Liver (tissue), 9 donors: ENCODE data around the gene DIP2C. TPM values are rescaled to one million over a fixed set of nuclear protein-coding genes. Genes with fewer than 3 reads are reported as not detected.

ENCODE experiments used
- DNase-seq: peaks from one replicate; pipeline ENCODE4 v3.0.0-alpha.2; 2017; ENCODE audit warnings: low spot score
- H3K27ac ChIP-seq, 2 donors: one replicate each; pipeline ENCODE4 v1.7.0; 2013; ENCODE audit warnings: inconsistent platforms in 2 of 2, low read length in 2 of 2, control low read depth in 1 of 2, low read depth in 1 of 2, mild to moderate bottlenecking in 1 of 2
- H3K27me3 ChIP-seq, 4 donors: one replicate each; pipeline versions ENCODE4 v1.6.1 to v1.7.0; 2013; ENCODE audit warnings: low read length in 3 of 4, inconsistent platforms in 1 of 4, mild to moderate bottlenecking in 1 of 4, moderate library complexity in 1 of 4; ENCODE audit not compliant: control insufficient read depth in 4 of 4, insufficient read depth in 4 of 4
- H3K36me3 ChIP-seq, 4 donors: one replicate each; pipeline versions ENCODE4 v1.6.1 to v1.7.0; 2013; ENCODE audit warnings: low read length in 3 of 4, mild to moderate bottlenecking in 3 of 4, low read depth in 1 of 4, moderate library complexity in 1 of 4; ENCODE audit not compliant: control insufficient read depth in 4 of 4, insufficient read depth in 3 of 4
- H3K4me1 ChIP-seq, 4 donors: one replicate each; pipeline versions ENCODE4 v1.6.1 to v1.7.0; 2013; ENCODE audit warnings: low read length in 3 of 4, mild to moderate bottlenecking in 3 of 4, moderate library complexity in 1 of 4; ENCODE audit not compliant: control insufficient read depth in 4 of 4, insufficient read depth in 4 of 4
- H3K4me3 ChIP-seq, 3 donors: one replicate each; pipeline versions ENCODE4 v1.6.1 to v1.7.0; 2013; ENCODE audit warnings: low read length in 3 of 3, control low read depth in 1 of 3, low read depth in 1 of 3, mild to moderate bottlenecking in 1 of 3
- H3K9ac ChIP-seq, 2 donors: one replicate each; pipeline ENCODE4 v1.7.0; 2013; ENCODE audit warnings: low read length in 2 of 2, mild to moderate bottlenecking in 2 of 2, moderate library complexity in 2 of 2, control low read depth in 1 of 2, low read depth in 1 of 2
- H3K9me3 ChIP-seq, 4 donors: one replicate each; pipeline versions ENCODE4 v1.6.1 to v1.7.0; 2013; ENCODE audit warnings: low read length in 3 of 4; ENCODE audit not compliant: control insufficient read depth in 4 of 4
- ATF3 ChIP-seq: IDR thresholded peaks from 2 replicates; pipeline ENCODE4 v1.6.1; 2016; ENCODE audit warnings: antibody characterized with exemption
- EGR1 ChIP-seq, 2 donors: IDR thresholded peaks; 2 replicates each; pipeline ENCODE4 v1.6.1; 2016 to 2018; ENCODE audit warnings: antibody characterized with exemption in 2 of 2, low read depth in 2 of 2
- FOXA1 ChIP-seq: IDR thresholded peaks from 2 replicates; pipeline ENCODE4 v1.6.1; 2016; ENCODE audit warnings: antibody characterized with exemption
- FOXA2 ChIP-seq: IDR thresholded peaks from 2 replicates; pipeline ENCODE4 v1.6.1; 2016; ENCODE audit warnings: antibody characterized with exemption
- GABPA ChIP-seq, 2 donors: IDR thresholded peaks in 1 of 2; conservative IDR thresholded peaks in 1 of 2; 2 replicates each; pipeline ENCODE4 v1.6.1; 2016; ENCODE audit warnings: antibody characterized with exemption in 2 of 2, mild to moderate bottlenecking in 1 of 2, moderate library complexity in 1 of 2
- HNF4A ChIP-seq, 2 donors: conservative IDR thresholded peaks; 2 replicates each; pipeline ENCODE4 v1.6.1; 2016; ENCODE audit warnings: antibody characterized with exemption in 2 of 2, mild to moderate bottlenecking in 2 of 2
- HNF4G ChIP-seq: IDR thresholded peaks from 2 replicates; pipeline ENCODE4 v1.6.1; 2016; ENCODE audit warnings: antibody characterized with exemption
- JUND ChIP-seq, 2 donors: IDR thresholded peaks; 2 replicates each; pipeline ENCODE4 v1.6.1; 2016; ENCODE audit warnings: antibody characterized with exemption in 2 of 2
- NR2F2 ChIP-seq: IDR thresholded peaks from 2 replicates; pipeline ENCODE4 v1.6.1; 2016; ENCODE audit warnings: antibody characterized with exemption
- RAD21 ChIP-seq, 2 donors: IDR thresholded peaks; 2 replicates each; pipeline ENCODE4 v1.6.1; 2016; ENCODE audit warnings: antibody characterized with exemption in 2 of 2, mild to moderate bottlenecking in 2 of 2
- REST ChIP-seq: IDR thresholded peaks from 2 replicates; pipeline ENCODE4 v1.6.1; 2016; ENCODE audit warnings: antibody characterized with exemption, mild to moderate bottlenecking
- SP1 ChIP-seq: IDR thresholded peaks from 2 replicates; pipeline ENCODE4 v1.6.1; 2018; ENCODE audit warnings: antibody characterized with exemption, mild to moderate bottlenecking
- TAF1 ChIP-seq: conservative IDR thresholded peaks from 2 replicates; pipeline ENCODE4 v1.6.1; 2016; ENCODE audit warnings: antibody characterized with exemption, mild to moderate bottlenecking
- YY1 ChIP-seq: IDR thresholded peaks from 2 replicates; pipeline ENCODE4 v1.6.1; 2016; ENCODE audit warnings: antibody characterized with exemption, mild to moderate bottlenecking
- ZBTB33 ChIP-seq: IDR thresholded peaks from 2 replicates; pipeline ENCODE4 v1.6.1; 2016; ENCODE audit warnings: antibody characterized with exemption
- WGBS: extraction: QIAGEN DNeasy Blood & Tissue Kit; methylation state at CpG from one replicate; pipeline ENCODE4 v1.1.7; 2013; 5-methylcytosine and 5-hydroxymethylcytosine counted together
- polyA plus RNA-seq, 2 donors: library from polyadenylated mRNA; stranded (reverse) in 1 of 2; unstranded in 1 of 2; fragments of 200-250 nt in 1 of 2; fragments of >200 nt in 1 of 2; fragmentation: Nextera tagmentation in 1 of 2; extraction: Ambion mirVana in 1 of 2; gene quantifications; one replicate each; pipeline versions ENCODE4 v1.2.1 to v1.2.3, GENCODE V29; 2013 to 2015
- total RNA-seq, 2 donors: library from RNA; depleted of rRNA; stranded (reverse); fragments of >200 nt; gene quantifications; one replicate each; pipeline ENCODE4 v1.2.3, GENCODE V29; 2014
- donor health status: healthy.
- donor health status: healthy.
- donor health status: healthy.
- donor health status: healthy.
- donor health status: healthy.

The DIP2C gene
- total and polyA plus RNA-seq, 4 donors: 4.2 to 12.2 (median 5.7) TPM

GRCh38 chr10:689121-689451, 382 bp downstream of the DIP2C start:
- Histone ChIP-seq H3K36me3 (no peaks in the 10 kb centered on the region), H3K4me3 (peak overlapping the region; percentile 77 to 92 (median 79)), H3K9ac (peak overlapping the region in 1 of 2 donors; percentile 71), H3K9me3 (no peaks in the 10 kb centered on the region), H3K27ac (peak overlapping the region; percentile 86 to 96), H3K27me3 (no peaks in the 10 kb centered on the region), H3K4me1 (peaks cover 3 to 14% (median 11%) of the 10 kb centered on the region in 4 donors)
- 2% methylated on average over 42 of the region's 42 CpGs for WGBS
- TF ChIP-seq SP1 (no peak), JUND (IDR thresholded peaks at IDR 0.05) (no peak), NR2F2 (no peak), FOXA1 (no peak), ZBTB33 (no peak), ATF3 (no peak), GABPA (IDR thresholded peaks at IDR 0.05 in 1 of 2, conservative IDR thresholded peaks at IDR 0.05 in 1 of 2) (no peak), REST (no peak), EGR1 (IDR thresholded peaks at IDR 0.05; ENCODE audit: low read depth in 2 of 2) (no peak), HNF4G (no peak), RAD21 (IDR thresholded peaks at IDR 0.05) (no peak)
- DNase-seq: no peak

DNA sequence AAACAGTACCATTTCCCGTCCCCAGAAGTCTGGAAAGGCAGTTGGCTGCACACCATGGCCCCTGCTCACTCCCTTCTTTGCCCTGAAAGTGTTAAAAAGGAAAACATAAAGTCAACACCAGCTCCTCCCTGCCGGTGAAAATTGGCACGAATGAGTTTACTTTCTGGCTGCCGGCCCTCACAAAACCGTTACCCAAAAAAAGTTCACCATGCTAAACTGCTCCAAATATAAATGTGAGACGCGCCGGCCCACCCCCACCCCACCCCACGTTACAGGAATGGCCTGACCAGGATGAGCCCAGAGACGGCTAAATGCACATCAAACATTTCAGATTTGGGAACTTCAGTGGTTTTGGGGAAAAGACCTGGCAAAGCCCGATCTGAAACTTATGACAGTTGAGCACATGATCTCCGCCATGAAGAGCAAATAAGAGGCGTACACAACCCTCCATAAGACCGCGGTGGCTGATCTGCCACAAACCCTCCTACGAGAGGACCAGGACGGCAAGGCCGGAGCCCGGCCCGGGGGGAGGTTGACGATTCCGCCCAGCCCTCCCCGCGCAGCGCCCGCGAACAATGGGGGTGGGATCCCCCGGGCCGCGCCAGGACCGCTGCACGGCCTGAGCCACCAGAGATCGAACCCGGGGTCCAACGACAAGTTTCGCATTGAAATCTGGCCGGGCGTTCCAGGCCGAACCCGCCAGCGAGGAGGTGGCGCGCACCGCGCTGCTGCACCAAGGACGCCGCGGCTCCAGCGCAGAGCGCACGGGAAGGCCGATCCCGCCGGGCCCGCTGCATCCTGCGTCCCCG, 952 bp downstream of the DIP2C start:
- Histone ChIP-seq H3K4me1 (peaks cover 3 to 14% (median 11%) of the 10 kb centered on the region in 4 donors), H3K4me3 (peak overlapping the region; percentile 77 to 92 (median 79)), H3K27me3 (no peaks in the 10 kb centered on the region), H3K9me3 (no peaks in the 10 kb centered on the region), H3K27ac (peak overlapping the region; percentile 86 to 96), H3K36me3 (no peaks in the 10 kb centered on the region), H3K9ac (peak overlapping the region; percentile 58 to 71)
- WGBS: 4% methylated on average over 57 of the region's 57 CpGs
- DNase-seq: peak; percentile 49
- no peak for TF ChIP-seq REST
- TF ChIP-seq HNF4A (conservative IDR thresholded peaks at IDR 0.05): no peak
- no peak for TF ChIP-seq GABPA (IDR thresholded peaks at IDR 0.05 in 1 of 2, conservative IDR thresholded peaks at IDR 0.05 in 1 of 2)
- TF ChIP-seq ZBTB33: no peak
- no peak for TF ChIP-seq RAD21 (IDR thresholded peaks at IDR 0.05)
- no peak for TF ChIP-seq HNF4G
- peak; percentile 46 for TF ChIP-seq FOXA2
- no peak for TF ChIP-seq SP1
- no peak for TF ChIP-seq JUND (IDR thresholded peaks at IDR 0.05)
- no peak for TF ChIP-seq TAF1
- TF ChIP-seq YY1: peak; percentile 88
